K562 (cell line): Measurements from ENCODE around the gene ODF2.

Source experiments
- NRF1 ChIP-seq, 2 experiments: fragments of 450-650 bp; IDR thresholded peaks in 1 of 2; conservative IDR thresholded peaks in 1 of 2; 2 replicates each; pipeline ENCODE4 v1.6.1; 2014; ENCODE audit warnings: mild to moderate bottlenecking in 2 of 2
- RFX5 ChIP-seq: IDR thresholded peaks from 2 replicates; pipeline ENCODE4 v1.6.1; 2011; ENCODE audit warnings: low read depth, mild to moderate bottlenecking, improper control_type of control experiment, low read length
- TEAD4 ChIP-seq, 2 experiments: sonication (generic) in 1 of 2; formaldehyde crosslinking in 1 of 2; IDR thresholded peaks; 2 replicates each; pipeline versions ENCODE4 v1.6.1 to v1.8.0; 2012 to 2022; ENCODE audit warnings: borderline replicate concordance in 1 of 2, inconsistent platforms in 1 of 2, low read length in 1 of 2, mild to moderate bottlenecking in 1 of 2, missing genetic modification reagents in 1 of 2
- U2AF2 ChIP-seq: fragments of 200-400 bp; formaldehyde crosslinking; optimal IDR thresholded peaks from 2 replicates; pipeline ENCODE3; 2017; ENCODE audit warnings: low read depth, mild to moderate bottlenecking, low read length
- TF ChIP-seq, protein P1 (sequence below), 3 experiments: IDR thresholded peaks in 2 of 3; conservative IDR thresholded peaks in 1 of 3; 2 replicates each; pipeline ENCODE4 v1.5.1; 2011 to 2012; ENCODE audit warnings: low read length in 3 of 3, mild to moderate bottlenecking in 3 of 3, control low read depth in 2 of 3, improper control_type of control experiment in 1 of 3, inconsistent platforms in 1 of 3, low read depth in 1 of 3, mixed read lengths in 1 of 3, moderate library complexity in 1 of 3; ENCODE audit not compliant: insufficient read depth in 2 of 3

DNA sequence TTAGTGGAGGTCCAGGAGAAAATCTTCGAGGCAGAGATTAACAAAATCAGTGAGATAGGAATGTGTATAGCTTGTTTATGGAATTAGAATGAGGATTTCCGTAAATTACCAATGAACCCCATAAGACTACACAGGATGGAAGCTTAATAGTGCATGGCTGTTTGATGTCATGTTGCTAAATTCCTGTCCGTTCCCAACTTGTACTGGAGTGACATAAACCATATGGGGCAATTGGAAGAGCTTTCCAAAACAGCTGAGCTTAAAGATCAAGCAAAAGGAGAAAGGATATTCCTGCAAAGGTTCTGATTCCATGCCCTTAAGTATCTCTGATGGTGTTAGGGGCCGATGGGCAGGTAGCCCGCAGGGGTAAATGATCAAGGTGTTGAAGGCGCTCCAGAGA lies 66.2 kb downstream of the ODF2 start:
- TF ChIP-seq RFX5 (no peak), U2AF2 (no peak), NRF1 (conservative IDR thresholded peaks at IDR 0.05 in 1 of 2, IDR thresholded peaks at IDR 0.05 in 1 of 2) (no peak), TEAD4 (IDR thresholded peaks at IDR 0.05; ENCODE audit: low read length) (no peak), TEAD4 (CRISPR knock-in tag; IDR thresholded peaks at IDR 0.05; ENCODE audit: borderline replicate concordance) (no peak)
- TF ChIP-seq, protein P1, sequence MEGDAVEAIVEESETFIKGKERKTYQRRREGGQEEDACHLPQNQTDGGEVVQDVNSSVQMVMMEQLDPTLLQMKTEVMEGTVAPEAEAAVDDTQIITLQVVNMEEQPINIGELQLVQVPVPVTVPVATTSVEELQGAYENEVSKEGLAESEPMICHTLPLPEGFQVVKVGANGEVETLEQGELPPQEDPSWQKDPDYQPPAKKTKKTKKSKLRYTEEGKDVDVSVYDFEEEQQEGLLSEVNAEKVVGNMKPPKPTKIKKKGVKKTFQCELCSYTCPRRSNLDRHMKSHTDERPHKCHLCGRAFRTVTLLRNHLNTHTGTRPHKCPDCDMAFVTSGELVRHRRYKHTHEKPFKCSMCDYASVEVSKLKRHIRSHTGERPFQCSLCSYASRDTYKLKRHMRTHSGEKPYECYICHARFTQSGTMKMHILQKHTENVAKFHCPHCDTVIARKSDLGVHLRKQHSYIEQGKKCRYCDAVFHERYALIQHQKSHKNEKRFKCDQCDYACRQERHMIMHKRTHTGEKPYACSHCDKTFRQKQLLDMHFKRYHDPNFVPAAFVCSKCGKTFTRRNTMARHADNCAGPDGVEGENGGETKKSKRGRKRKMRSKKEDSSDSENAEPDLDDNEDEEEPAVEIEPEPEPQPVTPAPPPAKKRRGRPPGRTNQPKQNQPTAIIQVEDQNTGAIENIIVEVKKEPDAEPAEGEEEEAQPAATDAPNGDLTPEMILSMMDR (IDR thresholded peaks at IDR 0.05 in 2 of 3, conservative IDR thresholded peaks at IDR 0.05 in 1 of 3; ENCODE audit: insufficient read depth in 2 of 3, low read depth in 1 of 3, low read length in 3 of 3): no peak
